GM19351 (cell line): ENCODE data around the gene MAGI1.
"Not testable (repeated sequence)": the region's sequence is repeated elsewhere in the genome, so short reads cannot be mapped to it uniquely, and the experiment has no call there.

Experiments used
- ATAC-seq: cut with Tn5 transposase; IDR thresholded peaks from one replicate; pipeline ENCODE4 v1.9.1; 2021; ENCODE audit warnings: mild to moderate bottlenecking, moderate library complexity; ENCODE audit not compliant: unreplicated experiment

MAGI1 gene

GRCh38 chr3:65516998-65517397 is 521.7 kb downstream of the MAGI1 start:
- ATAC-seq: no peak

DNA sequence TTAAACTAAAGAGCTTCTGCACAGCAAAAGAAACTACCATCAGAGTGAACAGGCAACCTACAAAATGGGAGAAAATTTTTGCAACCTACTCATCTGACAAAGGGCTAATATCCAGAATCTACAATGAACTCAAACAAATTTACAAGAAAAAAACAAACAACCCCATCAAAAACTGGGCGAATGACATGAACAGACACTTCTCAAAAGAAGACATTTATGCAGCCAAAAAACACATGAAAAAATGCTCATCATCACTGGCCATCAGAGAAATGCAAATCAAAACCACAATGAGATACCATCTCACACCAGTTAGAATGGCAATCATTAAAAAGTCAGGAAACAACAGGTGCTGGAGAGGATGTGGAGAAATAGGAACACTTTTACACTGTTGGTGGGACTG is 524.4 kb downstream of the MAGI1 start:
- ATAC-seq: not testable (repeated sequence)

DNA sequence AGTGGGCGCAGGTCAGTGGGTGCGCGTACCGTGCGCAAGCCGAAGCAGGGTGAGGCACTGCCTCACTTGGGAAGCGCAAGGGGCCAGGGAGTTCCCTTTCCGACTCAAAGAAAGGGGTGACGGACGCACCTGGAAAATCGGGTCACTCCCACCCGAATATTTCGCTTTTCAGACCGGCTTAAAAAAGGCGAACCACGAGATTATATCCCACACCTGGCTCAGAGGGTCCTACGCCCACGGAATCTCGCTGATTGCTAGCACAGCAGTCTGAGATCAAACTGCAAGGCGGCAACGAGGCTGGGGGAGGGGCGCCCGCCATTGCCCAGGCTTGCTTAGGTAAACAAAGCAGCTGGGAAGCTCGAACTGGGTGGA is 529.3 kb downstream of the MAGI1 start:
- ATAC-seq: not testable (repeated sequence)

GRCh38 chr3:65508750-65509422 is 529.8 kb downstream of the MAGI1 start:
- ATAC-seq: no peak

GRCh38 chr3:65507437-65507836 is 531.3 kb downstream of the MAGI1 start:
- ATAC-seq: no peak

DNA sequence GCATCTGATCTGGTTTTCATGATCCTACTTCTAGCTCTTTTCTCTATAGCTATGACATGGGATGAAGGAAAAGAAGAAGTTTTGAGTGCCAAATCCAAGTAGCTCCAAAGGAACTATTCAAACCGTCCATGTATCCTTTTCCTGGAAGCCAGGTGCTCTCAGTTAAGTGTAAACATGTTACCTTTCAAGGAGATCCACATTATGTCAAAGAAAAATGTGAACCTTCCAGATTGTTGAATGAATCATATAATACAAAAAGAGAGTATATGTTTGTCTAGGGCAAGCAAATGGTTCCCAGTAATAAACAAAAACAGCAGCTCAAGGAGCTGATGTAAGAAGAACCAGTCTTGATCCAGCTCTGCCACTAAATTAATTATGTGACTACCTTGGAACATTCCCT is 534.9 kb downstream of the MAGI1 start:
- no peak for ATAC-seq

- ATAC-seq: no peak
These were observed 536.2 kb downstream of the MAGI1 start for GRCh38 chr3:65502526-65502925.

DNA sequence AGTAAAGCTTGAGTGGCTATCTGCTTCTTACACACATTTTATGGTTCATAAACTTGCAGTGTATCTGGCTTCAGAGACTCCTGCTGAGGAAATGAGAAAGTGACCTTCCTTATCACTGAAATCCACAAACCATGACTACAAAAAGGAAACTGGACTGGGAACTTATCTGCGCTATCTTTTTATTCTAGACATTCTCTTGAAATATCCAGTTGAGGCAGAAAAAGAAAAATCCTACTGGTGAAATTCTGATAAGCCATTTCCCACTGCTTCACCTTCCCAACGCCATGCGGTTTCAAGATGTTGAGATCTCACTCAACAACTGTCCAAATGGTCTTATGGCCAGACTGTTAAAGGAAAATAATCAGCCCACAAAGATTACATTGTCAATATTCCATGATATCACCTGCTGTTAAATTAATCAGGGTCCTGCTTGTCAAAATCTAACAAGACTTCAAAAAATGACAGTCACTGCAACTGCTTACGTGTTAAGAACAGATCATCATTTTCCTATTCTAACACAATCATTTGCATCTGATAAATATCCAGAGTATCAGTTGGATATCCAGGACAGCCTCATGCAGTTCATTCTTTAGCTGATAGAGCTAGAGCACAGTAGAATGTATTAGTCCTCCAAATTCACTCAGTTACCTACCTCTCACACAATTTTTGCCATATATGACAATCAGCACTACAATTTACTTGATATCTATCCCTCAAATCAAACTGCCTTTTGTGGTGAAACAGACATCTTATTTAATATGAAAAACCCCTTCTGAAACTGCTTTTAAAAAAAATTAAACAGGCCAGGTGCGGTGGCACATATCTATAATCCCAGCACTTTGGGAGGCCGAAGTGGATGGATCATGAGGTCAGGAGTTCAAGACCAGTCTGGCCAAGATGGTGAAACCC is 538.1 kb downstream of the MAGI1 start:
- ATAC-seq: no peak

DNA sequence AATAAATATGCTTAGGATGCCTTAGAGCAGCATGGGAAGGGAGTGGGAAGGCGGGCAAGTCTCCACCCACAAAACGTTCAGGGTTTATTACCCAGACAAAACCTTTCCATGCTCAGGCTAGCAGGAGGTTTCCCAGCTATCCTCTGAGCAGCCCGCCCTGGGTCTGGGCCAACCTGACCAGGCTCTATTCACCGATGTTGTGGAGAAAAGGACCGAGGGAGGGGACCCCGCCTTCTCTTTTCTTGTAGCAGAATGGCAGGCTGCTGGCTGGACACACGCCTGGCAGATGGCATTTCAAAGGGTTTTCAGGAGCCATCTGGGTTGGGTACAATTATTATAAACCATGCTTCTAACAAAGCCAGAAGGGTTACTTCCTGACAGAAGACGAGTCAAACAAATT is 540.9 kb downstream of the MAGI1 start:
- no peak for ATAC-seq

- no peak for ATAC-seq
These were observed 541.5 kb downstream of the MAGI1 start for GRCh38 chr3:65497236-65497635.

DNA sequence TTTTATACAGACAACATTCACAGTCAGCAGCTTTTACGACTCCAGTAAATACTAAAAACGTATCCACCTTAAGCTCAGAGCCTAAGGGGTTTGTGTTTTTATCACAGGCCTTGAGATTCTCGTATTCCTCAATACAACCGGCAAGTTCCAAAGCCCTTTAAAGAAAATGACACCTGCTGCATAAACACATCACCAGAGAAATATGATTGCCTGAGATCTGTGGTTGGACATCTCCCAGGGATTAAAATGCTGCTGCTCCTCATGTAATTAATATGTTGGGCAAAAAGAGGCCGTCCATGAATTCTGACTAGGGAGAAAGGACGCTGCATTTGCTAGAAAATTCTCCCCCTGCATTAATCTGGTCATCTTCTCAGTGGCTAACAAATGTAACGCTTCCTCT is 544.8 kb downstream of the MAGI1 start:
- ATAC-seq: no peak

DNA sequence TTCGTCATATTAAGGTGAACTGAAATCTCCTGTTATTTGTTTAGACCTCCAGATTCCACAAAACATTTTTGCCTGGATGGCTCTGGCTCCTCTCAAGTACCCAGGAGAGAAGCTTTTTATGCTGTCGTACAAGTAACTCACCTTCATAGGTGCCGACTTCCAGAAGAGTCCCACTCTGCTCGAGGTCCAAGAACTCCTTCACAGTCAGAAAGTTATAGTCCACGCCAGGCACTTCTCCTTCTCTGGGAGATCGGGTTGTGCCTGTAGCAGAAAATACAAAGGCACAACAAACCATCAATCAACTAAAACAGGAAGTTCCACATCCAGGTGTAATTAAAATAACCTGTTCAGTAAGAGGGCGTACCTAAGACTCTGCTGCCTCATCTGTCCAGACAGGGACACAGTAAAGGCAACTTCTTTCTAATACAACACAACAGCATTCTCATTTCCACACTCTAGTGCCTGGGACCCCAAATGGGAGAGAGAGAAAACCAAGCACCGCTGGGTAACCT is 545.3 kb downstream of the MAGI1 start:
- ATAC-seq: no peak

- no peak for ATAC-seq
These were observed 546.5 kb downstream of the MAGI1 start for GRCh38 chr3:65492249-65492648.

DNA sequence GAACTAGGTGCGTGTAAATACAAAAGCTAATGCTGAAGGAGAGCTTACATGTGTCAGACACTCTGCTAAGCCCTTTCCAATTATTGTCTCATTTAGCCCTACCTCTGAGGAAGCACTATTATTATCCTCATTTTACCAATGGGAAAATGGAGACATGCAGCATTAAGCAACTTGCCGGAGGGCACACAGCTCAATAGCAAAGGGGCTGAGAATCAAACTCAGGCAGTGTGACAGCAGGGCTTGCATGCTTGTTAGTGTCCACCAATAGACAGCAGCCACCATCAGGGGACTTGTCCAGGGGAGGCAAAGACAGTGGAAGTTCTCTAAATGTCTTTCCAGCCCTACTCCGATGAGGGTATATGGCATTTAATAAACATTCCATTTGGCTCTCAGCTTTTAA is 548.6 kb downstream of the MAGI1 start:
- no peak for ATAC-seq

GRCh38 chr3:65489253-65489652 is 549.5 kb downstream of the MAGI1 start:
- no peak for ATAC-seq

DNA sequence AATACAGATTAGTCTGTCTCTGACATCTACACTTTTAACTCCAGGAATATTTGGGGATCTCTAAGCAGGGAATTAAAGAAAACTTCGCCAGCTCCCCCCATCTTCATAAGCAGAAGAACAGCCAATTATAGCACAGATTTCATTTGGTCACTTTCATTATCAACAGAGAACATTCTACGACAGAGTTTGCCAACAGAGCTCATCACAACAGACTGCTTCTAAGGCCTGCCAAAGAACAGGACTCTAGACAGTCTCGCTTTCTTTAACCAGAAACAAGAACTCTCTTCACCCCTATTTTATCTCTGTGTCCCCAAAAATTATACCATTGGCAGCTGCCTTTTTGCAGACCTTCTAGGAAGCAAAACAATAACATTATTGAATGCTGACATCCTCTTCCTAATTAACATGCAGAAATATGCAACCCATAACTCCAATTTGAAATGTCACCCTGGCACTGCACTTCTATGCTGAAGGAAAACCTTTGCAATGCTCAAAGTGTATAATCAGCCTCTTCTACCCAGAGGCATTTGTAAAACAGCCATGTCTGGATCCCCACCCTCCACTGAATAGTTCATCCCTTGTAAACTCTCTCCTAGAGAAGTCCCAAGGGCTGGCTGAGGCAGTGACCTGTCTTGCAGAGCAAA is 552.8 kb downstream of the MAGI1 start:
- no peak for ATAC-seq

DNA sequence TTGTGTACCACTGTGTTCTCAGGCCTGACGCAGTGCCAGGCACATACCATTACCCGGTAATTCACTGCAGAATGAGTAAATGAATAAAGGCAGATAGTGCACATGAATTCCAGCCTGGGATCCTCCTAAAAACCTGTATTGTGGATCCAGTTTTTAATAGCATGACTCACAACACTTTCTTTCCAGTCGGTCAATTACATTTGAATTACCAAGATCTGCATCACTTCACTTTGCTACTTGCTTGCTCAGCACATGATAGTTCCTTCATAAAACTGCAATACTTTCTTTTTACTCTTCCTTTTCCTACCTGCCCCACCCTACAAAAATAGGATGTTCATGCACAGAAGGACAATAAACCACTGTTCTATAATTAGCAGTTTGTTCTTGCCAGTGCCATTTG is 553.8 kb downstream of the MAGI1 start:
- no peak for ATAC-seq

- ATAC-seq: no peak
These were observed 555.2 kb downstream of the MAGI1 start for GRCh38 chr3:65483480-65483879.

- ATAC-seq: no peak
These were observed 555.7 kb downstream of the MAGI1 start for GRCh38 chr3:65483011-65483410.

GRCh38 chr3:65481085-65481484 is 557.6 kb downstream of the MAGI1 start:
- no peak for ATAC-seq

DNA sequence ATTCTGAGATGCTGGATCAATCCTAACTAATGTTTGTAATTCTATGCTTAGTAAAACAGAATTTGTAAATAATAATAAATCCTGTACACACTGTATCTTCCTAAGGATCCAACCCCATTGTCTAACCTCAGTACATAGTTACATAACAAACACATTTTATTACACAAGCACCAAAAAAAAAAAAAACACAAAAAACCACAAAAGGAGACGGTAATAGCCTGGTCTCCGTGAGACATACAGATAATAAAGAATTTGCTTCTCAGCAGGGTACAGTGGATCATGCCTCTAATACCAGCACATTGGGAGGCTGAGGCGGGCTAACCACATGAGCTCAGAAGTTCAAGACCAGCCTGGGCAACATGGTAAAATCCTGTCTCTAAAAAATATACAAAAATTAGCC is 558.7 kb downstream of the MAGI1 start:
- no peak for ATAC-seq
